Upper lobe of left lung (tissue), 4 donors: ENCODE results near the gene ATP6V1B1.

ENCODE experiments used
- POLR2A ChIP-seq, 4 donors: fragments of 450-650 bp; IDR thresholded peaks; one replicate each; pipeline ENCODE4 v1.5.1; 2016 to 2017; ENCODE audit warnings: antibody characterized with exemption in 4 of 4, mild to moderate bottlenecking in 2 of 4
- TF ChIP-seq, protein P1 (sequence below), 6 experiments: fragments of 450-650 bp in 4 of 6; fragments of 200-600 bp in 2 of 6; sonication (generic) in 2 of 6; IDR thresholded peaks; one replicate each; pipeline ENCODE4 v1.5.1; 2016 to 2019; ENCODE audit warnings: antibody characterized with exemption in 6 of 6

DNA sequence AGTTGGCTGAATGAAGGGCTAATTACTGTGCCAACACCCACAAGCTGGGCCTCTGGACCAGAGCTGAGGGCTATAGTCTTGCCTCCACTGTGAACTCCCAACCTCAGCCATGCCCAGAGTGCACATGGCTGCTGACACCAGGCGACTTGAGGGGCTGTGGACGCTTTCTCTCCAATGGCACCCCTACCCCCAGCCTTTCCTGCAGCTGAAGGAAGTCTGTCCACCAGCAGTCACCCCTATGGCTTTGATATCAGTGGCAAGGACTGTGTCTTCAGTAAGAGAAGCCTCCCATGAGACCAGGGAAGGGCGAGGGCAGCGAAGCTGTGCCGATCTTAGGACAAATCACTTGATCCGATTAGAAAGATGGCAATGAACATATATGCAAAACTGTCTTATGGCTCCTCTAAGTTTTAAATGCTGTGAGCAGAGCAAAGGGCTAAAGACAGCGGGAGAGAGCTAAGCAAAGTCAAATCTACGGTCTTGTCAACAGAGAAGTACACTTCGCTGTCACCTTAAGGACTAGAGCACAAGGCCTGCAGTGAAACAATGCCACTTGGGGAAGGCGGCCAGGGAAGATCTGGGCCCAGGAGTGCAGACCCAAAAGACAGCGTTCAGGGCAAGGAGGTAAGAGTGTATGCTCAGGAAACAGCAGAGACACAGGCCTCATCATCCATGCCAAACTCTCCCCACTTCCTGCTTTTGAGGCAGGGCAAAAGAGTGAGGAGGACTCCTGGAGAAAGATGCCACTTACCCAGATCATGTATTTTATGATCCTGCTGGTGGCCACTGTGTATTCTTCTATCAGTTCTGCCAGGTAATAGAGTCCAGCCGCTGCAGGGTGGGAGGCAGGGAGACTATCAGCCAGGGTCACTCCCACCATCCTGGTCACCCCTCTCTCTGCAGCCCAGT lies 57.5 kb downstream of the ATP6V1B1 start:
- TF ChIP-seq, protein P1, sequence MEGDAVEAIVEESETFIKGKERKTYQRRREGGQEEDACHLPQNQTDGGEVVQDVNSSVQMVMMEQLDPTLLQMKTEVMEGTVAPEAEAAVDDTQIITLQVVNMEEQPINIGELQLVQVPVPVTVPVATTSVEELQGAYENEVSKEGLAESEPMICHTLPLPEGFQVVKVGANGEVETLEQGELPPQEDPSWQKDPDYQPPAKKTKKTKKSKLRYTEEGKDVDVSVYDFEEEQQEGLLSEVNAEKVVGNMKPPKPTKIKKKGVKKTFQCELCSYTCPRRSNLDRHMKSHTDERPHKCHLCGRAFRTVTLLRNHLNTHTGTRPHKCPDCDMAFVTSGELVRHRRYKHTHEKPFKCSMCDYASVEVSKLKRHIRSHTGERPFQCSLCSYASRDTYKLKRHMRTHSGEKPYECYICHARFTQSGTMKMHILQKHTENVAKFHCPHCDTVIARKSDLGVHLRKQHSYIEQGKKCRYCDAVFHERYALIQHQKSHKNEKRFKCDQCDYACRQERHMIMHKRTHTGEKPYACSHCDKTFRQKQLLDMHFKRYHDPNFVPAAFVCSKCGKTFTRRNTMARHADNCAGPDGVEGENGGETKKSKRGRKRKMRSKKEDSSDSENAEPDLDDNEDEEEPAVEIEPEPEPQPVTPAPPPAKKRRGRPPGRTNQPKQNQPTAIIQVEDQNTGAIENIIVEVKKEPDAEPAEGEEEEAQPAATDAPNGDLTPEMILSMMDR (IDR thresholded peaks at IDR 0.05) = no peak
- no peak for TF ChIP-seq POLR2A (IDR thresholded peaks at IDR 0.05)
